Peyer's patch (tissue), 4 donors: ENCODE data around the gene H2BK1.

Source experiments
- CTCF ChIP-seq, 6 experiments: fragments of 450-650 bp in 4 of 6; fragments of 200-600 bp in 2 of 6; sonication (generic) in 1 of 6; IDR thresholded peaks; one replicate each; pipeline ENCODE4 v1.5.1; 2017 to 2019; ENCODE audit warnings: antibody characterized with exemption in 6 of 6, mild to moderate bottlenecking in 3 of 6, moderate library complexity in 1 of 6
- POLR2A ChIP-seq, 2 donors: fragments of 450-650 bp; IDR thresholded peaks; one replicate each; pipeline ENCODE4 v1.5.1; 2017; ENCODE audit warnings: antibody characterized with exemption in 2 of 2, mild to moderate bottlenecking in 2 of 2, moderate library complexity in 2 of 2

GRCh38 chr7:151208253-151208862 is 1.9 kb downstream of the H2BK1 start:
- TF ChIP-seq CTCF (IDR thresholded peaks at IDR 0.05) (no peak), POLR2A (IDR thresholded peaks at IDR 0.05) (no peak)
